Spleen (tissue), 11 donors: ENCODE results near the gene LIN37. TPM values are rescaled to one million over a fixed set of nuclear protein-coding genes. Genes with fewer than 3 reads are reported as not detected.

ENCODE experiments used
- DNase-seq: peaks from one replicate; pipeline ENCODE4 v3.0.0-alpha.2; 2020
- H3K27ac ChIP-seq, 8 donors: fragments of 200-600 bp; sonication (generic) in 7 of 8; 1 replicate in 4 of 8; 2 replicates in 4 of 8; pipeline versions ENCODE4 v1.5.0 to v1.8.0; 2016 to 2021; ENCODE audit warnings: inconsistent platforms in 4 of 8, mild to moderate bottlenecking in 4 of 8, moderate library complexity in 1 of 8
- H3K27me3 ChIP-seq, 7 donors: fragments of 200-600 bp; sonication (generic) in 6 of 7; replicated peaks in 1 of 7; 1 replicate in 4 of 7; 2 replicates in 3 of 7; pipeline versions ENCODE4 v1.5.0 to v1.8.0; 2016 to 2021; ENCODE audit warnings: inconsistent platforms in 3 of 7, mild to moderate bottlenecking in 1 of 7
- H3K36me3 ChIP-seq, 6 donors: fragments of 200-600 bp; sonication (generic) in 5 of 6; 1 replicate in 4 of 6; 2 replicates in 2 of 6; pipeline versions ENCODE4 v1.5.0 to v1.8.0; 2016 to 2021; ENCODE audit warnings: inconsistent platforms in 2 of 6
- H3K4me1 ChIP-seq, 6 donors: fragments of 200-600 bp; sonication (generic) in 5 of 6; 1 replicate in 3 of 6; 2 replicates in 3 of 6; pipeline versions ENCODE4 v1.5.0 to v1.8.0; 2016 to 2021; ENCODE audit warnings: inconsistent platforms in 3 of 6
- H3K4me3 ChIP-seq, 8 donors: fragments of 200-600 bp; sonication (generic) in 7 of 8; 1 replicate in 4 of 8; 2 replicates in 4 of 8; pipeline versions ENCODE4 v1.5.0 to v1.8.0; 2016 to 2021; ENCODE audit warnings: inconsistent platforms in 4 of 8, mild to moderate bottlenecking in 4 of 8, moderate library complexity in 2 of 8
- H3K9me3 ChIP-seq, 8 donors: fragments of 200-600 bp; sonication (generic) in 7 of 8; 1 replicate in 4 of 8; 2 replicates in 4 of 8; pipeline versions ENCODE4 v1.5.0 to v1.8.0; 2016 to 2021; ENCODE audit warnings: inconsistent platforms in 4 of 8
- CTCF ChIP-seq, 11 experiments: fragments of 200-600 bp in 7 of 11; fragments of 450-650 bp in 4 of 11; sonication (generic) in 4 of 11; IDR thresholded peaks in 8 of 11; conservative IDR thresholded peaks in 3 of 11; 1 replicate in 7 of 11; 2 replicates in 4 of 11; pipeline versions ENCODE4 v1.4.0 to v1.8.0; 2016 to 2021; ENCODE audit warnings: antibody characterized with exemption in 11 of 11, inconsistent platforms in 4 of 11, mild to moderate bottlenecking in 1 of 11
- POLR2A ChIP-seq, 3 donors: fragments of 450-650 bp; IDR thresholded peaks; one replicate each; pipeline ENCODE4 v1.5.1; 2017; ENCODE audit warnings: antibody characterized with exemption in 3 of 3, mild to moderate bottlenecking in 1 of 3
- POLR2AphosphoS5 ChIP-seq, 3 donors: sonication (generic); formaldehyde crosslinking; IDR thresholded peaks; one replicate each; pipeline ENCODE4 v1.5.1; 2017; ENCODE audit warnings: antibody characterized with exemption in 3 of 3
- WGBS, 5 donors: extraction: QIAGEN DNeasy Blood & Tissue Kit in 3 of 5; methylation state at CpG; one replicate each; pipeline versions ENCODE4 v1.1.5 to v1.1.7; 2013 to 2018; 5-methylcytosine and 5-hydroxymethylcytosine counted together
- intact Hi-C: fragments of 100-400 bp; cut with DNase I; formaldehyde crosslinking; loops from one replicate; pipeline ENCODE4 v1.15.0; 2023; ENCODE audit warnings: low total_unique reads
- polyA plus RNA-seq, 3 donors: library from polyadenylated mRNA; stranded (reverse); fragments of 200-250 nt; gene quantifications; one replicate each; pipeline ENCODE4 v1.2.1, GENCODE V29; 2013
- total RNA-seq, 7 donors: library from RNA; depleted of rRNA in 3 of 7; stranded (reverse); fragments of >200 nt in 3 of 7; fragmentation: NEBNext Ultra II Directional in 4 of 7; extraction: Animal tissue kit (Norgen Biotek cat#: 25700) in 4 of 7; gene quantifications; one replicate each; pipeline versions ENCODE4 v1.1.0 to v1.2.1, GENCODE V29; 2016 to 2021
- donor health status: healthy with polysubstance abuse.
- donor health status: DM: no; HTN: no; CAD: no; lungs with moderate emphysema.
- donor health status: DM: no; HTN: no; CAD: no.
- donor health status: Bipolar disorder and iron deficiency.
- donor health status: healthy.
- donor health status: DM: no; HTN: no; CAD: no.
- donor health status: DM: yes; HTN: yes; CAD: no.

The LIN37 gene
- total and polyA plus RNA-seq, 10 donors = 7.0 to 28.5 (median 14.2) TPM

- H3K4me1 ChIP-seq = peaks cover 4 to 22% (median 18%) of the 10 kb centered on the region in 6 donors
- no peak for DNase-seq
- H3K36me3 ChIP-seq = peaks cover 0 to 53% (median 23%) of the 10 kb centered on the region in 6 donors
- H3K27me3 ChIP-seq = no peaks in the 10 kb centered on the region
- no peak for TF ChIP-seq POLR2A (IDR thresholded peaks at IDR 0.05)
- intact Hi-C loops = no loop called here
- H3K9me3 ChIP-seq = no peaks in the 10 kb centered on the region
- H3K4me3 ChIP-seq = no peak overlapping the region
- WGBS, 5 donors = 81 to 94% (median 91%) methylated on average over 7 of the region's 7 CpGs
- no peak overlapping the region for H3K27ac ChIP-seq
These were observed 29.6 kb downstream of the LIN37 start for GRCh38 chr19:35777961-35778360.

GRCh38 chr19:35779033-35779432, 30.7 kb downstream of the LIN37 start:
- Histone ChIP-seq H3K36me3 (peaks cover 0 to 62% (median 24%) of the 10 kb centered on the region in 6 donors), H3K27me3 (no peaks in the 10 kb centered on the region), H3K4me3 (no peak overlapping the region), H3K27ac (no peak overlapping the region), H3K4me1 (peaks cover 4 to 22% (median 18%) of the 10 kb centered on the region in 6 donors), H3K9me3 (no peaks in the 10 kb centered on the region)
- intact Hi-C loops = no loop called here
- DNase-seq = no peak
- TF ChIP-seq CTCF (IDR thresholded peaks at IDR 0.05 in 8 of 11, conservative IDR thresholded peaks at IDR 0.05 in 3 of 11) (no peak), POLR2A (IDR thresholded peaks at IDR 0.05) (no peak), POLR2AphosphoS5 (IDR thresholded peaks at IDR 0.05) (no peak)
- 90 to 95% (median 91%) methylated on average over 8 of the region's 8 CpGs for WGBS, 5 donors

- WGBS, 5 donors = 92 to 98% (median 94%) methylated on average over 15 to 16 of the region's 16 CpGs
- DNase-seq = no peak
- H3K27ac ChIP-seq = no peak overlapping the region
- H3K9me3 ChIP-seq = no peaks in the 10 kb centered on the region
- TF ChIP-seq POLR2A (IDR thresholded peaks at IDR 0.05) = no peak
- TF ChIP-seq CTCF (IDR thresholded peaks at IDR 0.05 in 8 of 11, conservative IDR thresholded peaks at IDR 0.05 in 3 of 11) = no peak
- no peak for TF ChIP-seq POLR2AphosphoS5 (IDR thresholded peaks at IDR 0.05)
- peaks cover 0 to 15% (median 10%) of the 10 kb centered on the region in 6 donors for H3K4me1 ChIP-seq
- H3K27me3 ChIP-seq = no peaks in the 10 kb centered on the region
- intact Hi-C loops = no loop called here
- H3K4me3 ChIP-seq = no peak overlapping the region
- H3K36me3 ChIP-seq = peaks cover 0 to 73% (median 25%) of the 10 kb centered on the region in 6 donors
These were observed 31.7 kb downstream of the LIN37 start for GRCh38 chr19:35780058-35780457.

- TF ChIP-seq CTCF (IDR thresholded peaks at IDR 0.05 in 8 of 11, conservative IDR thresholded peaks at IDR 0.05 in 3 of 11) = no peak
- TF ChIP-seq POLR2AphosphoS5 (IDR thresholded peaks at IDR 0.05) = no peak
- no peak for TF ChIP-seq POLR2A (IDR thresholded peaks at IDR 0.05)
- intact Hi-C loops = no loop called here
- H3K27me3 ChIP-seq = no peaks in the 10 kb centered on the region
- 93 to 98% (median 95%) methylated on average over 5 to 20 of the region's 20 CpGs for WGBS, 5 donors
- H3K4me3 ChIP-seq = no peak overlapping the region
- H3K4me1 ChIP-seq = peaks cover 0 to 10% (median 9%) of the 10 kb centered on the region in 6 donors
- no peak overlapping the region for H3K27ac ChIP-seq
- DNase-seq = no peak
- H3K36me3 ChIP-seq = peaks cover 0 to 79% (median 28%) of the 10 kb centered on the region in 6 donors
- H3K9me3 ChIP-seq = no peaks in the 10 kb centered on the region
These were observed 32.3 kb downstream of the LIN37 start for GRCh38 chr19:35780717-35781116.

- intact Hi-C loops = no loop called here
- Histone ChIP-seq H3K36me3 (peaks cover 0 to 89% (median 28%) of the 10 kb centered on the region in 6 donors), H3K27me3 (no peaks in the 10 kb centered on the region), H3K9me3 (no peaks in the 10 kb centered on the region), H3K4me3 (no peak overlapping the region), H3K4me1 (peaks cover 0 to 1% (median 0%) of the 10 kb centered on the region in 6 donors), H3K27ac (no peak overlapping the region)
- no peak for DNase-seq
- 87 to 91% (median 90%) methylated on average over 8 to 9 of the region's 9 CpGs for WGBS, 5 donors
- TF ChIP-seq POLR2AphosphoS5 (IDR thresholded peaks at IDR 0.05) = no peak
- TF ChIP-seq CTCF (IDR thresholded peaks at IDR 0.05 in 8 of 11, conservative IDR thresholded peaks at IDR 0.05 in 3 of 11) = no peak
- no peak for TF ChIP-seq POLR2A (IDR thresholded peaks at IDR 0.05)
These were observed 33.3 kb downstream of the LIN37 start for GRCh38 chr19:35781650-35782049.
